ENCODE measurements around the gene DCAF8L1.

DNA sequence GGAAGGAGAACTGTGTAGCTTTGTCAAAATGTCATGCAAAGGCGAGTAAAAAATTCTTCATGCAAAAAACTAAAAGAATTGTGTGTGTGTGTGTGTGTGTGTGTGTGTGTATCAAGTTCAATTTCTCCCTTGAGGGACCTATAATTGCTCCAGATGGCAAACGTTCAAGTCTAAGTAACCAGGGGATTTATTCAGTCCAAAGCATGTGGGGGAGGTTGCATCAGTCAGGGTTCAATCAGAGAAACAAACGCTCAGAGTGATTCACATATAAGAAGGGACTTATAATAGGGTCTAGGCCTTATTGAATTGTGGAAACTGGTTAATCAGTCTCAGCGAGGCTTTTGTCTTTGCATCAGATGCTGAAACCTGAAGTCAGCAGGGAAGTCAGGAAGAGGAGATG lies 5.0 kb downstream of the DCAF8L1 start:
- no peak for TF ChIP-seq EP300 (IDR thresholded peaks at IDR 0.05)
- TF ChIP-seq, protein P1, sequence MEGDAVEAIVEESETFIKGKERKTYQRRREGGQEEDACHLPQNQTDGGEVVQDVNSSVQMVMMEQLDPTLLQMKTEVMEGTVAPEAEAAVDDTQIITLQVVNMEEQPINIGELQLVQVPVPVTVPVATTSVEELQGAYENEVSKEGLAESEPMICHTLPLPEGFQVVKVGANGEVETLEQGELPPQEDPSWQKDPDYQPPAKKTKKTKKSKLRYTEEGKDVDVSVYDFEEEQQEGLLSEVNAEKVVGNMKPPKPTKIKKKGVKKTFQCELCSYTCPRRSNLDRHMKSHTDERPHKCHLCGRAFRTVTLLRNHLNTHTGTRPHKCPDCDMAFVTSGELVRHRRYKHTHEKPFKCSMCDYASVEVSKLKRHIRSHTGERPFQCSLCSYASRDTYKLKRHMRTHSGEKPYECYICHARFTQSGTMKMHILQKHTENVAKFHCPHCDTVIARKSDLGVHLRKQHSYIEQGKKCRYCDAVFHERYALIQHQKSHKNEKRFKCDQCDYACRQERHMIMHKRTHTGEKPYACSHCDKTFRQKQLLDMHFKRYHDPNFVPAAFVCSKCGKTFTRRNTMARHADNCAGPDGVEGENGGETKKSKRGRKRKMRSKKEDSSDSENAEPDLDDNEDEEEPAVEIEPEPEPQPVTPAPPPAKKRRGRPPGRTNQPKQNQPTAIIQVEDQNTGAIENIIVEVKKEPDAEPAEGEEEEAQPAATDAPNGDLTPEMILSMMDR (IDR thresholded peaks at IDR 0.05): no peak
